ENCODE results near the gene TRAF4. TPM values are rescaled to one million over a fixed set of nuclear protein-coding genes. Genes with fewer than 3 reads are reported as not detected.

The TRAF4 gene
- total and polyA plus RNA-seq, 9 of the 15 experiments (the other 6 are each of a cell fraction or from before 2014, with no cell fraction given): 2.4 to 147 (median 72.4) TPM

GRCh38 chr17:28700830-28701492 is 42.9 kb upstream of the TRAF4 start:
- H2AFZ ChIP-seq (ENCODE audit: low read depth, low read length): no peak overlapping the region
- H3K4me3 ChIP-seq: no peak overlapping the region
- no peaks in the 10 kb centered on the region for H3K79me2 ChIP-seq (ENCODE audit: control insufficient read depth, insufficient read depth, low read length)
- intact Hi-C loops (cut with micrococcal nuclease): no loop called here
- H4K20me1 ChIP-seq (replicated peaks; ENCODE audit: control insufficient read depth, insufficient read depth, low read length): no peaks in the 10 kb centered on the region; the same call in 1 of the 2 replicates
- peaks cover 0 to 7% of the 10 kb centered on the region in 2 experiments; a peak in 1 of 5 replicates for H3K4me1 ChIP-seq (replicated peaks in 1 of 2; ENCODE audit: control insufficient read depth in 2 of 2, insufficient read depth in 2 of 2, low read length in 2 of 2)
- no peak overlapping the region for H3K27ac ChIP-seq (ENCODE audit: extremely low read depth, low read depth, low read length)
- ChIA-PET CTCF (ENCODE audit: low intra/inter-chr PET ratio) (no interaction called here), POLR2A (interaction anchor here (0.7 to 1.9 kb wide), 4 partner anchors 10 to 91 kb away, joined by 3 to 12 read pairs (median 4); partner anchors contain the start of genes PROCA1, SDF2 and SUPT6H)
- no peak overlapping the region for H3K4me2 ChIP-seq (ENCODE audit: insufficient read depth, low read length)
- FAIRE-seq (no peak), ATAC-seq (no peak), DNase-seq (ENCODE audit: extremely low read depth in 1 of 4, low spot score in 3 of 4) (peak in 1 of 4 experiments; percentile 12)
- H3K36me3 ChIP-seq (ENCODE audit: control insufficient read depth, insufficient read depth, low read length): peaks cover 92% of the 10 kb centered on the region
- BruUV-seq (replicated peaks): no TSS peak
- H3K27me3 ChIP-seq (ENCODE audit: control insufficient read depth in 2 of 2, insufficient read depth in 2 of 2, low read length in 2 of 2): no peaks in the 10 kb centered on the region
- no peak overlapping the region for H3K9ac ChIP-seq (ENCODE audit: insufficient read depth in 1 of 2, low read depth in 2 of 2, low read length in 2 of 2)
- TF ChIP-seq ZFP30 (CRISPR knock-in tag; IDR thresholded peaks at IDR 0.05; ENCODE audit: borderline replicate concordance) (no peak), POLR2G (IDR thresholded peaks at IDR 0.05; ENCODE audit: low read depth, low read length) (peak; percentile 56), HNRNPL (IDR thresholded peaks at IDR 0.05; ENCODE audit: low read depth, low read length) (no peak)
- TF ChIP-seq, protein P1, sequence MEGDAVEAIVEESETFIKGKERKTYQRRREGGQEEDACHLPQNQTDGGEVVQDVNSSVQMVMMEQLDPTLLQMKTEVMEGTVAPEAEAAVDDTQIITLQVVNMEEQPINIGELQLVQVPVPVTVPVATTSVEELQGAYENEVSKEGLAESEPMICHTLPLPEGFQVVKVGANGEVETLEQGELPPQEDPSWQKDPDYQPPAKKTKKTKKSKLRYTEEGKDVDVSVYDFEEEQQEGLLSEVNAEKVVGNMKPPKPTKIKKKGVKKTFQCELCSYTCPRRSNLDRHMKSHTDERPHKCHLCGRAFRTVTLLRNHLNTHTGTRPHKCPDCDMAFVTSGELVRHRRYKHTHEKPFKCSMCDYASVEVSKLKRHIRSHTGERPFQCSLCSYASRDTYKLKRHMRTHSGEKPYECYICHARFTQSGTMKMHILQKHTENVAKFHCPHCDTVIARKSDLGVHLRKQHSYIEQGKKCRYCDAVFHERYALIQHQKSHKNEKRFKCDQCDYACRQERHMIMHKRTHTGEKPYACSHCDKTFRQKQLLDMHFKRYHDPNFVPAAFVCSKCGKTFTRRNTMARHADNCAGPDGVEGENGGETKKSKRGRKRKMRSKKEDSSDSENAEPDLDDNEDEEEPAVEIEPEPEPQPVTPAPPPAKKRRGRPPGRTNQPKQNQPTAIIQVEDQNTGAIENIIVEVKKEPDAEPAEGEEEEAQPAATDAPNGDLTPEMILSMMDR (IDR thresholded peaks at IDR 0.05 in 2 of 3, conservative IDR thresholded peaks at IDR 0.05 in 1 of 3; ENCODE audit: insufficient read depth in 2 of 3, low read depth in 1 of 3, low read length in 3 of 3): 0 out of 6 replicates have a peak, but pooled peaks of 1 of the 3 experiments have one; percentile 13
- H3K9me3 ChIP-seq (replicated peaks; ENCODE audit: control insufficient read depth, insufficient read depth, low read depth, low read length): no peaks in the 10 kb centered on the region
- 90% methylated on average over 10 of the region's 10 CpGs for WGBS (ENCODE audit: insufficient coverage, low coverage, missing lambda C conversion rate)
- no peaks in the 10 kb centered on the region for H3K9me1 ChIP-seq (ENCODE audit: control insufficient read depth, insufficient read depth, low read length)
- in situ Hi-C loops (cut with MboI): no loop called here

Data from K562 (cell line).